Astrocyte of the spinal cord (primary cell): ENCODE data around the gene CBLB.

Experiments used
- DNase-seq: peaks from one replicate; pipeline ENCODE4 v3.0.0; 2011; ENCODE audit warnings: low read depth, low spot score
- H3K4me3 ChIP-seq: 2 replicates; pipeline ENCODE4 v1.5.1; 2011; ENCODE audit warnings: low read depth, mild to moderate bottlenecking, low read length, moderate library complexity
- CTCF ChIP-seq: IDR thresholded peaks from 2 replicates; pipeline ENCODE4 v1.5.1; 2012; ENCODE audit warnings: low read depth, mild to moderate bottlenecking, low read length, inconsistent platforms
- in situ Hi-C: cut with HindIII; loops from 2 replicates; pipeline ENCODE4 v1.10.0; 2017; ENCODE audit warnings: low sequenced_read_pairs

CBLB gene

GRCh38 chr3:105791131-105791530 lies 77.7 kb downstream of the CBLB start:
- no peak overlapping the region for H3K4me3 ChIP-seq
- in situ Hi-C loops = no loop called here

GRCh38 chr3:105790534-105790933 lies 78.3 kb downstream of the CBLB start:
- DNase-seq = no peak
- TF ChIP-seq CTCF = no peak
- in situ Hi-C loops = no loop called here
- no peak overlapping the region for H3K4me3 ChIP-seq

More at GRCh38 chr3:105791131-105791530, 77.7 kb downstream of the CBLB start:
- peak; percentile 77 for DNase-seq
- TF ChIP-seq CTCF = no peak

- no peak for TF ChIP-seq CTCF
- no peak for DNase-seq
- no peak overlapping the region for H3K4me3 ChIP-seq
- in situ Hi-C loops = no loop called here
Measured at GRCh38 chr3:105788593-105788992, 80.2 kb downstream of the CBLB start.

- no peak for DNase-seq
- no peak overlapping the region for H3K4me3 ChIP-seq
- no peak for TF ChIP-seq CTCF
- in situ Hi-C loops = no loop called here
Measured at GRCh38 chr3:105787453-105787852, 81.4 kb downstream of the CBLB start.

GRCh38 chr3:105786990-105787389 lies 81.8 kb downstream of the CBLB start:
- no peak for TF ChIP-seq CTCF
- in situ Hi-C loops = no loop called here
- DNase-seq = no peak
- no peak overlapping the region for H3K4me3 ChIP-seq

GRCh38 chr3:105786241-105786640 lies 82.6 kb downstream of the CBLB start:
- no peak overlapping the region for H3K4me3 ChIP-seq
- TF ChIP-seq CTCF = no peak
- in situ Hi-C loops = no loop called here
- no peak for DNase-seq

GRCh38 chr3:105785803-105786202 lies 83.0 kb downstream of the CBLB start:
- in situ Hi-C loops = no loop called here

More at GRCh38 chr3:105785803-105786202, 83.0 kb downstream of the CBLB start:
- no peak for TF ChIP-seq CTCF
- DNase-seq = no peak
- H3K4me3 ChIP-seq = no peak overlapping the region
